WTC11 (cell line): ENCODE measurements around the gene IP6K3. TPM values are rescaled to one million over a fixed set of nuclear protein-coding genes. Genes with fewer than 3 reads are reported as not detected.

Source experiments
- ATAC-seq: fragments of 200-7000 bp; cut with Tn5 transposase; 2 replicates; pipeline ENCODE4 v1.10.0; 2021; ENCODE audit warnings: mild to moderate bottlenecking, moderate library complexity
- CTCF ChIA-PET: fragments of 300-600 bp; sonication (Branson Sonifier 250); formaldehyde crosslinking; loops from one replicate; lab custom pipeline; 2021; ENCODE audit warnings: antibody characterized with exemption; lab: Charles Lee
- POLR2A ChIA-PET: fragments of 350-600 bp; sonication (Branson Sonifier 250); formaldehyde crosslinking; loops from one replicate; lab custom pipeline; 2021; ENCODE audit warnings: antibody characterized with exemption; lab: Charles Lee
- DNase-seq: peaks from one replicate; pipeline ENCODE4 v3.0.0; 2021; ENCODE audit warnings: low spot score
- H3K27ac Mint-ChIP-seq: 2 replicates; pipeline ENCODE4 v1.8.0; 2021; ENCODE audit warnings: mixed read lengths
- H3K27me3 Mint-ChIP-seq: 2 replicates; pipeline ENCODE4 v1.8.0; 2021; ENCODE audit warnings: low read depth, mild to moderate bottlenecking, moderate library complexity, mixed read lengths
- H3K36me3 Mint-ChIP-seq: 2 replicates; pipeline ENCODE4 v1.8.0; 2021; ENCODE audit warnings: mixed read lengths
- H3K4me1 Mint-ChIP-seq: 2 replicates; pipeline ENCODE4 v1.8.0; 2022; ENCODE audit warnings: mixed read lengths
- H3K4me3 Mint-ChIP-seq: 2 replicates; pipeline ENCODE4 v1.8.0; 2021; ENCODE audit warnings: mild to moderate bottlenecking, moderate library complexity, mixed read lengths
- H3K9me3 Mint-ChIP-seq: 2 replicates; pipeline ENCODE4 v1.8.0; 2021; ENCODE audit warnings: mixed read lengths
- AR ChIP-seq: fragments of 250-450 bp; sonication (Bioruptor Pico); IDR thresholded peaks from 2 replicates; pipeline ENCODE4 v1.9.0; 2021; ENCODE audit warnings: mild to moderate bottlenecking
- E2F1 ChIP-seq: sonication (generic); formaldehyde crosslinking; IDR thresholded peaks from 2 replicates; pipeline ENCODE4 v1.8.0; 2022; ENCODE audit warnings: mild to moderate bottlenecking, missing genetic modification reagents
- GRHL2 ChIP-seq: fragments of 250-450 bp; sonication (Bioruptor Pico); IDR thresholded peaks from 2 replicates; pipeline ENCODE4 v1.8.0; 2022; ENCODE audit warnings: mild to moderate bottlenecking, moderate library complexity; ENCODE audit not compliant: insufficient replicate concordance, severe bottlenecking
- GTF2I ChIP-seq: fragments of 250-450 bp; sonication (Bioruptor Pico); conservative IDR thresholded peaks from 2 replicates; pipeline ENCODE4 v1.4.0; 2021; ENCODE audit warnings: mild to moderate bottlenecking
- HMGA2 ChIP-seq: fragments of 250-450 bp; sonication (Bioruptor Pico); IDR thresholded peaks from 2 replicates; pipeline ENCODE4 v1.4.0; 2021; ENCODE audit warnings: mild to moderate bottlenecking, moderate library complexity
- IRF2 ChIP-seq: sonication (generic); formaldehyde crosslinking; IDR thresholded peaks from 2 replicates; pipeline ENCODE4 v1.8.0; 2022; ENCODE audit warnings: low read depth, missing genetic modification reagents, borderline replicate concordance
- KAT7 ChIP-seq: sonication (generic); formaldehyde crosslinking; IDR thresholded peaks from 2 replicates; pipeline ENCODE4 v1.8.1; 2023; ENCODE audit warnings: missing genetic modification reagents, mild to moderate bottlenecking, borderline replicate concordance
- NR1H2 ChIP-seq: sonication (generic); formaldehyde crosslinking; IDR thresholded peaks from 2 replicates; pipeline ENCODE4 v1.9.0; 2021; ENCODE audit warnings: mild to moderate bottlenecking, moderate library complexity, missing genetic modification reagents
- NR3C1 ChIP-seq: sonication (generic); formaldehyde crosslinking; conservative IDR thresholded peaks from 2 replicates; pipeline ENCODE4 v1.8.1; 2023; ENCODE audit warnings: low read depth, mild to moderate bottlenecking, missing genetic modification reagents
- ZNF263 ChIP-seq: sonication (generic); formaldehyde crosslinking; IDR thresholded peaks from 2 replicates; pipeline ENCODE4 v1.8.1; 2022; ENCODE audit warnings: low read depth, mild to moderate bottlenecking, moderate library complexity, missing genetic modification reagents
- total RNA-seq: library from RNA; stranded (reverse); gene quantifications from 3 replicates; pipeline ENCODE4 v1.2.3, GENCODE V29; 2021
- TF ChIP-seq, protein P1 (sequence below): fragments of 250-450 bp; sonication (Bioruptor Pico); conservative IDR thresholded peaks from 2 replicates; pipeline ENCODE4 v1.9.0; 2021; ENCODE audit warnings: mild to moderate bottlenecking
- TF ChIP-seq, protein P2 (sequence below): sonication (generic); formaldehyde crosslinking; IDR thresholded peaks from 2 replicates; pipeline ENCODE4 v1.8.0; 2023; ENCODE audit warnings: missing genetic modification reagents
- TF ChIP-seq, protein P3 (sequence below): sonication (generic); formaldehyde crosslinking; IDR thresholded peaks from 2 replicates; pipeline ENCODE4 v1.8.1; 2023; ENCODE audit warnings: mild to moderate bottlenecking, missing genetic modification reagents

IP6K3 gene
- total RNA-seq, 1 experiment from 2014 or later: 1.1 TPM

GRCh38 chr6:33728438-33728837 lies 18.3 kb downstream of the IP6K3 start:
- TF ChIP-seq KAT7 (CRISPR knock-in tag) (no peak), E2F1 (CRISPR knock-in tag) (no peak), IRF2 (CRISPR knock-in tag) (no peak), HMGA2 (CRISPR knock-in tag) (no peak), AR (no peak), GTF2I (CRISPR knock-in tag) (no peak)
- TF ChIP-seq, protein P1, sequence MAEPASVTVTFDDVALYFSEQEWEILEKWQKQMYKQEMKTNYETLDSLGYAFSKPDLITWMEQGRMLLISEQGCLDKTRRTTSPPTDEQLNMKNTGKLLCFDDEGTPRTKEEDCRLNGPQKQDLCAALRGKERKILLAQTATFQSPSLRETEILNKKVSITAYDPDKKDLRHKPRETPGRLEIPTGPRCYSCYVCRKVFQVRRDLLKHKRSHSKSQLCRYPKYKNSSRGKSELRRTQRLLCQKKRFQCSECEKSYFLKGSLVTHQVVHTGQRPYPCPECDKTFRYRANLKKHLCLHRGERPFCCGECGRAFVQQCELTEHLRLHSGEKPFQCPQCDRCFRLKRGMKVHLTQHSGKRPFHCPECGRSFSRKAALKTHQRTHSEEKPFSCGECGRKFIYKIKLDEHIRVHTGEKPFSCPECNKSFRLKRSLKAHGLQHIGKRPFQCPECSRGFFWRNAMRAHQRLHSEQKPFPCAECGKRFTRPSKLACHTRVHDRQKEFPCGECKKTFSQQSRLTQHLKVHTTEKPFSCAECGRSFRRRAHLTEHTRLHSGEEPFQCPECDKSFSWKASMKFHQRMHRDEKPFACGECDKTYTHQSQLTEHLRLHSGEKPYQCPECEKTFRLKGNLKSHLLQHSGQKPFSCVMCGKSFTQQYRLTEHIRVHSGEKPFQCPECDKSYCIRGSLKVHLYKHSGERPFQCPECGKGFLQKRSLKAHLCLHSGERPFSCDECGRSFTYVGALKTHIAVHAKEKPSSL (CRISPR knock-in tag): no peak
- TF ChIP-seq, protein P2, sequence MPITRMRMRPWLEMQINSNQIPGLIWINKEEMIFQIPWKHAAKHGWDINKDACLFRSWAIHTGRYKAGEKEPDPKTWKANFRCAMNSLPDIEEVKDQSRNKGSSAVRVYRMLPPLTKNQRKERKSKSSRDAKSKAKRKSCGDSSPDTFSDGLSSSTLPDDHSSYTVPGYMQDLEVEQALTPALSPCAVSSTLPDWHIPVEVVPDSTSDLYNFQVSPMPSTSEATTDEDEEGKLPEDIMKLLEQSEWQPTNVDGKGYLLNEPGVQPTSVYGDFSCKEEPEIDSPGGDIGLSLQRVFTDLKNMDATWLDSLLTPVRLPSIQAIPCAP (CRISPR knock-in tag): no peak
- TF ChIP-seq, protein P3, sequence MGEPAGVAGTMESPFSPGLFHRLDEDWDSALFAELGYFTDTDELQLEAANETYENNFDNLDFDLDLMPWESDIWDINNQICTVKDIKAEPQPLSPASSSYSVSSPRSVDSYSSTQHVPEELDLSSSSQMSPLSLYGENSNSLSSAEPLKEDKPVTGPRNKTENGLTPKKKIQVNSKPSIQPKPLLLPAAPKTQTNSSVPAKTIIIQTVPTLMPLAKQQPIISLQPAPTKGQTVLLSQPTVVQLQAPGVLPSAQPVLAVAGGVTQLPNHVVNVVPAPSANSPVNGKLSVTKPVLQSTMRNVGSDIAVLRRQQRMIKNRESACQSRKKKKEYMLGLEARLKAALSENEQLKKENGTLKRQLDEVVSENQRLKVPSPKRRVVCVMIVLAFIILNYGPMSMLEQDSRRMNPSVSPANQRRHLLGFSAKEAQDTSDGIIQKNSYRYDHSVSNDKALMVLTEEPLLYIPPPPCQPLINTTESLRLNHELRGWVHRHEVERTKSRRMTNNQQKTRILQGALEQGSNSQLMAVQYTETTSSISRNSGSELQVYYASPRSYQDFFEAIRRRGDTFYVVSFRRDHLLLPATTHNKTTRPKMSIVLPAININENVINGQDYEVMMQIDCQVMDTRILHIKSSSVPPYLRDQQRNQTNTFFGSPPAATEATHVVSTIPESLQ (CRISPR knock-in tag): no peak
- TF ChIP-seq, all 79 proteins: peak for 0
- Mint-ChIP-seq H3K27ac (no peak overlapping the region), H3K36me3 (no peaks in the 10 kb centered on the region), H3K9me3 (no peaks in the 10 kb centered on the region), H3K4me3 (no peak overlapping the region), H3K4me1 (peaks cover 20% of the 10 kb centered on the region), H3K27me3 (no peaks in the 10 kb centered on the region)
- ChIA-PET CTCF (interaction anchor here (0.6 to 1.1 kb wide), 2 partner anchors 15 to 299 kb away, joined by 3 to 4 read pairs; no protein-coding TSS in a partner anchor), POLR2A (no interaction called here)
- DNase-seq (no peak), ATAC-seq (no peak)

DNA sequence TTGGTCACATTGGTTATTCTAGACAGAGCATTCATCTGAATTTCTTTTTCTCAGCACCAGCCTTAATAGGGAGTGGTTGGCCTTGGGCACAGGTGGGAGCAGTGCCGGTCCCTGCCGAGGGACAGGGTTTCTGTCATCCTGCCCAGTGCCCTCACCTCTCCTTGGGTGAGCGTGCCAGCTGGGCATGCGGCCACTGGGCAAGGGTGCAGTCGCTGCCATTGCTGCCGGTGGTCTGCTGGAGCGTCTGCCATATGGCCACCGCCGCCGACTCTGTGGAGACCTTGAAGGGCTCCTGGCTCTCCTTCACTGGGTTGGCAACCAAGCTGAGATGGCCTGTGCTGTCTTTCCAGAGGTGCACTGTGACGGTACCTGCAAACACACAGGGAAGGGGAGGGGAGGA lies 18.8 kb downstream of the IP6K3 start:
- H3K4me3 Mint-ChIP-seq: no peak overlapping the region
- ATAC-seq (no peak), DNase-seq (no peak)
- CTCF ChIA-PET: interaction anchor here (0.6 to 1.7 kb wide), 3 partner anchors 15 to 300 kb away, joined by 3 to 4 read pairs (median 4); partner anchors contain the start of gene UQCC2
- peaks cover 20% of the 10 kb centered on the region for H3K4me1 Mint-ChIP-seq
- H3K27ac Mint-ChIP-seq: no peak overlapping the region
- POLR2A ChIA-PET: no interaction called here
- H3K27me3 Mint-ChIP-seq: no peaks in the 10 kb centered on the region; the same call in 1 of the 2 replicates
- H3K9me3 Mint-ChIP-seq: no peaks in the 10 kb centered on the region
- no peaks in the 10 kb centered on the region for H3K36me3 Mint-ChIP-seq
- TF ChIP-seq NR3C1 (CRISPR knock-in tag): no peak
- no peak for TF ChIP-seq GRHL2 (CRISPR knock-in tag)
- TF ChIP-seq NR1H2: no peak
- TF ChIP-seq ZNF263 (CRISPR knock-in tag): no peak
